Posterior cingulate gyrus (tissue), 11 donors: Measurements from ENCODE around the gene ATXN3.
"Not testable (repeated sequence)": the region's sequence is repeated elsewhere in the genome, so short reads cannot be mapped to it uniquely, and the experiment has no call there.

Source experiments
- DNase-seq, 10 donors: peaks; one replicate each; pipeline versions ENCODE4 v3.0.0 to v3.0.0-alpha.2; 2020 to 2021; ENCODE audit warnings: mixed read lengths in 3 of 10
- intact Hi-C: fragments of 100-400 bp; cut with DNase I; formaldehyde crosslinking; loops from one replicate; pipeline ENCODE4 v1.15.1; 2023

Gene ATXN3

DNA sequence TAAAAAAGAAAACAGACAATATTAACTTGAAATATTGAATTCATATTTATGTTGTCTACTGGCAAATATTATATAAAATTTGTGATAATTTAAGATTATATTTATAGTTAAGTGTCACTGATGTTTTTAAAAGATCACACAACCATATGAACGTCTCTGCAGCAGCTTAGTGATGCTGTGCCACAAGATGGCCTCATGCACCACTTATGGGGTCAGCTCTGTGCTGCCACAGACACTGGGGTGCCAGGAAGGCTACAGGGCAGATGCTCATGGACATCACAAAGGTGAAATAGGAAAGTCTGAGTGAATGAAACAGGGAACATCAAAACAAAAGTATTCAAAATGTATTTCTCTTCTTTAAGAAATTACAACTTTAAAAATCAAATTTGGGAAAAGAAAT is 13.1 kb downstream of the ATXN3 start:
- peak in 2 of 10 donors; percentile 10 to 17 for DNase-seq
- intact Hi-C loops: no loop called here

DNA sequence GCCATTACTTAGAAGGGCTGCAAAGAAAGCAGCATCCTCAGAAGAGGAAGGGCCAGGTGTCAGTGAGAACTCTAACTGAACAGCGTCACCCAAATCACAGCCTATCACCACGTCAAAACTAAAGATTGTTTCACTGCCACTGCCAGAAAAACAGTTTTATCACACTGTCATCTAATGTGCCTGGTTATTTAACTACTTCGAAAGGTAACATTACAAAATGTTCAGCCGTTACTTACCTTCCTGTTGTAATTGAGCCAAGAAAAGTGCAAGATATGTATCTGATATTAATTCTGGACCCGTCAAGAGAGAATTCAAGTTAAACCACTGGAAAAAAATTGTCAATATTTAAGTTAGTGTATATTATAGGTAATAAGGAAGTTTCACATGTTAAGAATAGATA is 17.9 kb downstream of the ATXN3 start:
- intact Hi-C loops: no loop called here
- DNase-seq: no peak

DNA sequence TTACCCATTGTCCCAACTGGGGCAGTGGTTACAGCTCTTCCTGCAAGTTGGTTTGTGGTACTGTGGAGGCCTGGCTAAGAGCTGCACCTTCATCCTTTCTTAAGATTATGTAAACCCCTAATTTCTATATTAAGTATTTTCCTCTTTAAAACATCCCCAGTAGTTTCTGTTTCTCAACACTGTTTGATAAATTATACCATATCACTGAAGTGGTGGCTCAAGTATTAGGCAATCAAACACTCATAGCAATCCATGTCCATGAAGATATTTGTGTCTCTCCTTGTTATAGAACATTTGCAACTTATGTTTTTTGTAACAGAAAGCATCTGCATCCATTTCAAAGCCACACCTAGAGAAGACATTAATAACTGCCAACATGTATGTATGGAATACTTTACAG is 31.8 kb downstream of the ATXN3 start:
- DNase-seq: no peak
- intact Hi-C loops: no loop called here

DNA sequence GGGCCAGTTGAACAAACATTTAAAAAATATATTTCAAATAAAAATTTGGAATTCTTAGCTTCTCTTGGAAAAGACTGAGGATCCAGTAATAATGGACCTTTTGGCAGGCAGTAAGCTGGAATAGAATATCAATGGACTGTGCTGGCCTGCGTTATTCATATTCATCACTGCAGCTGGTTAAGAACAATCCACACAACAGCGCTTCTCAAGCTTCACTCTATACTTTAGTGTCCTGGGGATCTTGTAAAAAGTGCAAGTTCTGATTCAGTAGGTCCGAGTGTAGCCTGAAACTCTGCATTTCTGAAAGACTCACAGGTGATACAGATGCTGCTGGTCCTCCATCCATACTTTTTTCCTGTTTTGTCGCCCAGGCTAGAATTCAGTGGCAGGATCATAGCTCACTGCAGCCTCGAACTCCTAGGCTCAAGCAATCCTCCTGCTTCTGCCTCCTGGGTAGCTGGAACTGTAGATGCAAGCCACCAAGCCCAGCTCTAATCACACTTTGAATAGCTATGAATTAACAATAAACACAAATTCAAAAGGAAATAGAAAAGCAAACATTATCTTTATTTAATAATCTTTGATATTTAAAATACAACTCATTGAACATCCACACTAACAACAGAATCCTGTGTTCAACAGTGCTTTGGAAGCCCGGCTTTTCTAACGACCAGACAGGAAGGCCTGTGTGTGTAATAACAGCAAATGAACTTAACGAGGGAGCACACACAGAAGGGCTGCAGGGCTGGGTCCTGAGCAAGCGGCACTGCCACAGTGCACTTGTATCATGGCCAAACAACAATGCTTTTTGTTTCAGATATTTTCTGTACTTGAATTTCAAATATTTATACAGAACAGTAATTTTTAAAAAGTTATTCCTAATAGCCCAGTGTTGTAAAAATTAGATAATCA is 48.1 kb downstream of the ATXN3 start:
- intact Hi-C loops: no loop called here
- peak in 1 of 10 donors; percentile 14 for DNase-seq

DNA sequence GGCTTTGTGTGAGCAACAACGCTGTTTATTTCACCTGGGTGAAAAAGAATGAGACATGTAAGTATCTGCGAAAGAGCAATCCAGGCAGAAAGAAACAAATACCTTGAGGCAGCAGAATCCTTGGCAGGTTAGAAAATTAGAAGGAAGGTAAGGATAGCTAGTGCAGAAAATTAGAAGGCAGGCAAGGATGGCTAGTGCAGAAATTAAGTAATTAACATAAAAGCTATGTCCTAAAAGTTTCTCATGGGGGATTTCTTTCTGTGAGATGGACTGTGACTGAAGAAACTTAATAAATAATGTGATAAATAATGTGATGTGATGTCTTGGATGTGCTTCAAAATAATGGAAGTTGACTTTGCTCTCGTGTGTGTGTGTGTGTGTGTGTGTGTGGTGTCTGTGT is 56.6 kb downstream of the ATXN3 start:
- intact Hi-C loops: no loop called here
- DNase-seq: no peak

DNA sequence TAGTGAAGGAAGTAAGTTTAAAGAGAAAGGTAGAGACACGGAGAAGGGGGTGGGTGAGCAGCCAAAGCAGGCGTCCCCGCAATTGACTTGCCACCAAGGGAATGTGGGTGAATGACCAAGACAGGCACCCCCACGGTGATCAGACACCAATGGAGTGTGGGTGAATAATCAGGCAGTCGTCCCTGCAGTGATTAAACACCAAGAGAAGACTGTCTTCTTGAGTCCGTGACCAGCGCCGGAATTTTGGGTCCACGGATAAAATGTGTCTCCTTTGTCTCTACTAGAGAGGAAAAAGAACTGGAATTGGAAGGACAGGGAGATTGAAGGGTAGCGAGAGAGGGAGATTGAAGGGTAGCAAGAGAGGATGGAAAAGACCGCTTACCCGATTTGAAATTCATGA is 57.2 kb downstream of the ATXN3 start:
- intact Hi-C loops: not testable (repeated sequence)

DNA sequence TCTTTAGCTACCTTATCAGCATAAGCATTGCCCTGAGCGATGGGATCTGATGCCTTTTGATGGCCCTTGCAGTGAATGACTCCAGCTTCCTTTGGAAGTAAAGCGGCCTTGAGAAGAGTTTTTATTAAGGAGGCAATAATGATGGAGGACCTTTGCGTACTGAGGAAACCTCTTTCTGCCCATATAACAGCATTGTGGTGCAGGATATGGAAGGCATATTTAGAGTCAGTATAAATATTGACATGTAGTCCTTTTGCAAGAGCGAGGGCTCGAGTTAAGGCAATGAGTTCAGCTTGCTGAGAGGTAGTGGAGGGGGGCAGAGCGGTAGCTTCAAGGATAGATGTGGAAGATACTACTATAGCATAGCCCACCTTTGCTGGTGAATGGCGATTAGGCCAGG is 60.5 kb downstream of the ATXN3 start:
- DNase-seq, intact Hi-C loops: not testable (repeated sequence)

More for the DNA sequence above, 57.2 kb downstream of the ATXN3 start:
- not testable (repeated sequence) for DNase-seq

DNA sequence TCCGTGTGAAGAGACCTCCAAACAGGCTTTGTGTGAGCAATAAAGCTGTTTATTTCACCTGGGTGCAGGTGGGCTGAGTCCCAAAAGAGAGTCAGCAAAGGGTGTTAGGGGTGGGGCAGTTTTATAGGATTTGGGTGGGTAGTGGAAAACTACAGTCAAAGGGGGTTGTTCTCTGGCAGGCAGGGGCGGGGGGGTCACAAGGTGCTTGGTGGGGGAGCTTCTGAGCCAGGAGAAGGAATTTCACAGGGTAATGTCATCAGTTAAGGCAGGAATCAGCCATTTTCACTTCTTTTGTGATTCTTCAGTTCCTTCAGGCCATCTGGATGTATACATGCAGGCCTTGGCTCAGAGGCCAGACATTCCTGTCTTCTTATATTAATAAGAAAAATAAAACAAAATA is 64.6 kb downstream of the ATXN3 start:
- DNase-seq, intact Hi-C loops: not testable (repeated sequence)

DNA sequence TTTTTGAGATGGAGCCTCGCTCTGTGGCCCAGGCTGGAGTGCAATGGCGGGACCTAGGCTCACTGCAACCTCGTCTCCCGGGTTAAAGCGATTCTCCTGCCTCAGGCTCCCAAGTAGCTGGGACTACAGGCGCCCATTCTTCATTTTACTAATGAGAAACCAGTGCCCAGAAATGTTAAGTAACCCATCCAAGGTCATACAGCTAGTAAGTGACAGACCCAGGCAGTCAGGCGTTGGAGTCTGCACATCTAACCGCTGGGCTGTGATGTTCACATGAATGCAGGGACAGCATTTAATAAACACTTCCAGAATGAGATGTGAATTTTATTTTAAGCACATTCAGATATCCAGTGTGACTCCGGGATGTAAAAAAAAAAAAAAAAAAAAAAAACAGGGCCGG is 65.2 kb downstream of the ATXN3 start:
- no peak for DNase-seq
- intact Hi-C loops: no loop called here

DNA sequence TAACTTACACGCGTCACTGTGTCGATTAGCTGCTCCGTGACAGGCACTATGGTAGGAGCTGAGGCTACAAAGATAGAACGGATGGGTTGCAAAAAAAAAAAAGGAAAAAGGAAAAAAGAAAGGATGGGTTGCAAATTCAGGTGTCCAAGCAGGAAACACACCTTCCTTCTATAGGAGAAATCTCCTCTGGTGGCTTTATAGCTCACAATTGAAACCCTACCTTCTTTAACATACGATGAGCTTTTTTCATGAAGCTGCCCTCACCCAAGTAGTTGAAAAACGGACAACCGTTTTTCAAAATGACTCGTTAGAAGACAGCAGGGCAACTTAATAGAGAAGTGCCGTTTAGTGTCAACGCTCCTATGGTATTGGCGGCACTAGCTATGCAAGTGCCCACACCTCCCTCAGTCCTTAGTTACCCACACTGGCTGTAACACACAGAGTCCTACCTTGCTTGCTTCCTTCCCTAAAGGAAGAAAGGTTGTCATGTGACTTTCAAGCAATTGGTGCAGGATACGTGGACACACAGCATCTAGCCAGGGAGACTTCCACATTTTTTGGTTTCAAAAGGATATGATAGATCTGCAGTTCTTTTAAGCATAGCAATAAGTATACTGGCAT is 65.8 kb downstream of the ATXN3 start:
- peak in 2 of 10 donors; percentile 13 to 70 for DNase-seq
- intact Hi-C loops: loop anchor here (1.0 kb wide), 1 partner anchor 66 kb away; the partner anchor contains the start of gene ATXN3

DNA sequence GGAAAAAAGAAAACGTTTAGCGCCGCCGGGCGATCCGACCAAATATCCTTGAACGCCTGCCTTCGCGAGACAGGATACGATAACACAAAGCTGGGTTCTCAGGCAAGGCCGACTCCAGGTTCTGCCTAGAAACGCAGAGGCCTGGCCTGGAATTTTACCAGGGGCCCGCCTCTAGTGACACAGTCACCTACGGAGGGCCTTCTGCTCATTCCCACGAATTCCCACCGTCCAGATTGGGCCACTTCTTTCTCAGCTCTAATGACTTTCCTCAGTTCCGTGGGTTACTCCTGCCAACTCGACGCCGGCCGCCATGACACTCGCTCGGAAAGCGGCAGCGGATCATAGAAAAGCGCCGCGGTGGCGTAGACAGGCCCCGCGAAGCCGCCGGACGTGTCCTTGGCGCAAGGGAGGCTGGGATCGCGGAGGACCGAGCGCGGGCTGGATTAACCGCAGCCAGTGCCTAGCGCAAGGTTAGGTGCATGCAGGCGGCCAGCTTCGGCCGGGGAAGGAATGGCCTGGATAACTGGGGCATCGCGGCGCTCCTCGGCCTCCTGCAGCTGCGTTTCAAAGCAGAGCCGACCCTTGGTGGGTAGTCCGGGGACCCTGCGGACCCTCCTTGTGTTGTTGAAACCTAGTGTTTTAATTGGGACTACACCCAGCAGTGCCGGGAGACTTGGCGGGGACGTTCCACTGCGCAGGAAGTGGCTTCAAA is 66.5 kb downstream of the ATXN3 start, which contains the start of gene TRIP11:
Gene TRIP11 (minus strand): TSS at position 341 of the 712 bp plus-strand sequence. CDS start 374 bp downstream, outside the sequence.
- intact Hi-C loops: loop anchor here (1.0 kb wide), 1 partner anchor 66 kb away; the partner anchor contains the start of gene ATXN3
- DNase-seq: peak; percentile 94 to 99 (median 97)

DNA sequence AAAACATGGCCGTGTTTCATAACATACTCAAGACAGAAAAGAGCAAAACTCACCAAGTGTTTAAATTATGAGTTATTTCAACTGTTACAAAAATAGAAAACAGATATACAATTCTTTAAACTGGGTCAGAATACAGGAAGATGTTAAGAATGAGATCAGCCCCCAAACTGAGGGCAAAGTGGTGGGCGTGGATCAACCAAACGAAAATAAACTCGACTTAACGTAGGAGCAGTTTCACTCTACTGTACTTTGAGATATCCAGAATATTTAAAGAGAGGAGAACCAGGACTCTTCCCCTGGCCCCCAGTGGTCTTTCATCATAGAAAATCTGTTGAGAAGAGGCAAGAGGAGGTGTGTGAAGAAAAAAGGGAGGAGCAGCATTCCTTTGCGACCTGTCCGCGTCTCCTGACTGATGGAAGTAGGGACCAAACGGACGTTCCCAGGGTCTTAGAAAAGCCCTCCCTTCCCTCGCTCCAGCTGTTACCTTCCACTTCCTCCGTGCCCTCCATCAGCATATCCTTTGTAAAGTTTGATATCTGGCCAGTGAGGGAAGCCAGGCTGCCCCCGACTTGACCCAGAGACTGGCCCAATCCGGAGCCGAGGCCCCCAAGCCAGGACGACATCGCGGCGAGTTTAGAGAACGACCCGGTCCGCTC is 67.2 kb downstream of the ATXN3 start:
- peak in 3 of 10 donors; percentile 9 to 85 (median 29) for DNase-seq
- intact Hi-C loops: no loop called here

DNA sequence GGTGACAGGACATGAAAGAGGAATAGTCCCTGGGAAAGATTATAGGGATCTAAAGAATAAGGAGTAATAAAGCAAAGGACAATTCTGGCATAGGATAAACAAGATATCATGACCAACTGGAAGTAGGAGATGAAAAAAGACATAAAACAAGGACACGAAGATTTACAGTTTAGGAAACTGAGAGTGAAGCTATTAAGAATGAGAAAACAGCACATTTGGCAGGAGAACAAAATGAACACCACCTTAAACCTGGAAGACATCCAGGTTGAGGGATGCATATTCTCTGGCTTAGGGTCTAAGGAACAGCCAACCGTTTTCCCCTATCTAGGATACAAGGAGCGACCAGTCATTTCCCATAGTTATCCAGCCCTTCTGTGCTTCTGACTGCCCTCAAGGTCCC is 68.4 kb downstream of the ATXN3 start:
- DNase-seq: no peak
- intact Hi-C loops: no loop called here

DNA sequence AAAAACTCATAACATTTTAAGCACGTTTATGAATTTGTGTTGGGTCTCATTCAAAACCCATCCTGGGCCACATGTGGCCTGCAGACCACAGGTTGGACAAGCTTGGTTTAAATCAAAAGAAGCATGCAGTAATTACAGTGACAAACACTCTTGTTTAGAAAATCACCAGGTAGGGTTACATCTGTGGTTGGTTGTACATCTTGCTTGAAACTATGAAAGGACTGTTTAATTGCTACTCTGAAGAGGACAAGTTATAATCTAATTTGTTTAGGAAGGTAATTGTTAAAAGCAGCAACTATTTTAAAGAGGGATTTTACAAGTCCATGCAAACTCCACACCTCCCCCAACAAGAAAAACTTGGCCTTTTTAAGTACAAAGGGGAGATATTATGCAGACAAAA is 70.5 kb downstream of the ATXN3 start:
- DNase-seq: no peak
- intact Hi-C loops: no loop called here

DNA sequence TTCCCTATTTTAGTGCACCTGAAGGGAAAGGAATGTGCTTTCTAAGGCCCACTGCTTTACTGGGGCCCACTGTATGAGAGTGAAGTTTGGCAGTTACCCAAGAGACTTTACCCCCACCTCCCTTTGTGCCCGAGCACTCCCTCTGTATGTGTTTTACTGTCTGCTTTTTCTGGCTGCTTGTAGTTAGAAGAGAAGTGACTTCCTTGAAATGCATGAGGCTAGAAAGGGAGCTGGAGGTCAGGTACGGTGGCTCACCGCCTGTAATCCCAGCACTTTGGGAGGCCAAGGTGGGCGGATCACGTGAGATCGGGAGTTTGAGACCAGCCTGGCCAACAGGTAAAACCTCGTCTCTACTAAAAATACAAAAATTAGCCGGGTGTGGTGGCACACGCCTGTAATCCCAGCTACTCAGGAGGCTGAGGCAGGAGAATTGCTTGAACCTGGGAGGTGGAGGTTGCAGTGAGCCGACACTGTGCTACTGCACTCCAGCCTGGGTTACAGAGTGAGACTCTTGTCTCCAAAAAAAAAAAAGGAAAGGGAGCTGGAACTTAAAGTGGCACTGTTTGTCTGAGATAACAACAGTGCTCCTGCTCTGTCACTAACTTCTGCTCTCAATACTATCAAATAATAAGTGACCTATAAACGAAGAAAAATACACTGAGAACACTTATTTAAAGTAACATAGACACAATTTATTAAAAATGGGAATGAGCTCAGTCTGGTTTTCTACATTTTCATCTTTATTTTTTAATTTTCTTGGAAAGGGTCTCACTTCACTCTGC is 72.3 kb downstream of the ATXN3 start:
- no peak for DNase-seq
- intact Hi-C loops: no loop called here

DNA sequence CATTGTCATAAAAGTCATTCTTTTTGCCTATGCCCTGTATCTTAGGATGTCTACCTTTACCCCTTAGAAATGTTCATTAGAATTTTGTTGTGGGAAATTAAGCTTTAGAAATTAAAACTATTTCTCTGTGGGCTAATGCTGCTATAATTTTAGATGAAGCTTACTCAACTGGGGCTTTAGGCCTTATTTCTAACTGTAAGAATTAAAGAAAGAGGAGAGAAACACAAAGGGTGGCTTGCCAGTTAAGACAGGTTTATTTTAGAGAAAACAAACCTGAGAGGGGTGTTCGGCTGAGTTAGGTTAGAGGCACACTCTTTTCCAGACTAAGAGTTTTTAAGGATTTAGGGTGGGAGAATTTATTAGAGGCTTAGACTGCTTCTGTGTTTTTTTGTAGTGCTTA is 72.9 kb downstream of the ATXN3 start:
- no peak for DNase-seq
- intact Hi-C loops: no loop called here

DNA sequence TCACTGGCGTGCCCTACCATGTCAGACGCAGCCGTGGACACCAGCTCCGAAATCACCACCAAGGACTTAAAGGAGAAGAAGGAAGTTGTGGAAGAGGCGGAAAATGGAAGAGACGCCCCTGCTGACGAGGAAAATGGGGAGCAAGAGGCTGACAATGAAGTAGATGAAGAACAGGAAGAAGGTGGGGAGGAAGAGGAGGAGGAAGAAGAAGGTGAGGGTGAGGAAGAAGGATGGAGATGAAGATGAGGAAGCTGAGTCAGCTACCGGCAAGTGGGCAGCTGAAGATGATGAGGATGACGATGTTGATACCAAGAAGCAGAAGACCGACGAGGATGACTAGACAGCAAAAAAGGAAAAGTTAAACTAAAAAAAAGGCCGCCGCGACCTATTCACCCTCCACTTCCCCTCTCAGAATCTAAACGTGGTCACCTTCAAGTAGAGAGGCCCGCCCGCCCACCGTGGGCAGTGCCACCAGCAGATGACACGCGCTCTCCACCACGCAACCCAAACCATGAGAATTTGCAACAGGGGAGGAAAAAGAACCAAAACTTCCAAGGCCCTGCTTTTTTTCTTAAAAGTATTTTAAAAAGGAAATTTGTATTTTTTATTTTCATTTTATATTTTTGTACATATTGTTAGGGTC is 79.7 kb downstream of the ATXN3 start:
- no peak for DNase-seq
- intact Hi-C loops: no loop called here

DNA sequence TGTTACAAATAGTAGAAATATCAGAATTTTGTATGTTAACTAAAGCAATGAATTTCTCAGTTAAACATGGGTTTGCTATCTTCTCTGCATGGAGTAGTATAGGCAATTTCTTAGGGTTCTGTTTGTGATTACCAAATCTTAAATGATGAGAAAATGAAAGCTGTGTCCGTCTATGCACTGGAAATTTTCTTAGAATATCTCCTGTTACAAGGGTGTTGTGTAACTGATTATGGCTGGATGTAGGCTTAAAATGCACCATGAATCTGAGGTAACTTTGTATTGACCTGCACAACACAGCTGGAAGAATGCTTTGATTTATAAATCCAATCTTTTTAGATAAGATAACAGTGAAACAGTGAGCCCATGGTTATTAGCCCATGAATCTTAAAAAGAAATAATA is 84.3 kb downstream of the ATXN3 start:
- intact Hi-C loops: no loop called here
- no peak for DNase-seq

DNA sequence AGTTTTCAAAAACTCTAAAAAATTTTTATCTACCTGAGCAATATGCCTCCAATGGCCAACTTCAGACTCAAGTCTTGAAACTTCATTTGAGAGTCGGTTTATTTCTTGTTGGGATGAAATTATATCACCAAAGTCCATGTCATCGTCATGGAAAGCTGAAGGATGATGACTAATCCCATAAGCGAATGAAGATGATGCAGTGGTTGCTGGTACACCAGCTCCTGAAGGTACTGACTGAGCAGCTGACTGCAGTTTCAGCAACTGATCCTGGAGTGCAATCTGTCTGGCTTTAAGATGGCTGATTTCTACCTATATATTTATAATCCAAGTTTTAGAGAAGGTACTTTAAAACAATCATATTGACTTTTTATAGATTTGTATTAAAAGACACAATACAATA is 84.9 kb downstream of the ATXN3 start:
- intact Hi-C loops: no loop called here
- DNase-seq: no peak
